ENCODE results near the gene KRT6B. TPM values are rescaled to one million over a fixed set of nuclear protein-coding genes. Genes with fewer than 3 reads are reported as not detected.
"Not testable (repeated sequence)": the region's sequence is repeated elsewhere in the genome, so short reads cannot be mapped to it uniquely, and the experiment has no call there.

KRT6B gene
- total and polyA plus RNA-seq, 2 of the 8 experiments (the other 6 are each of a cell fraction or from before 2014, with no cell fraction given), result not detected

GRCh38 chr12:52410589-52411248 is 41.2 kb downstream of the KRT6B start:
- H2BK20ac ChIP-seq (ENCODE audit: low read length); H2AFZ ChIP-seq (ENCODE audit: low read length); H3K79me1 ChIP-seq (ENCODE audit: low read depth, low read length); POLR2A ChIA-PET (ENCODE audit: partially characterized antibody); H4K91ac ChIP-seq (replicated peaks; ENCODE audit: insufficient read length, low read length); H2BK15ac ChIP-seq (ENCODE audit: low read length); H3K23me2 ChIP-seq (ENCODE audit: low read depth, low read length); H3K27ac ChIP-seq (ENCODE audit: low read depth, low read length); H3K4me3 ChIP-seq (ENCODE audit: extremely low read depth in 1 of 4, insufficient read depth in 2 of 4, low read depth in 3 of 4, low read length in 4 of 4); H3K14ac ChIP-seq (ENCODE audit: insufficient read length); H3K36me3 ChIP-seq (ENCODE audit: control insufficient read depth in 2 of 4, insufficient read depth in 4 of 4, low read length in 3 of 4); H3K18ac ChIP-seq (ENCODE audit: extremely low read depth, low read length); DNase-seq (ENCODE audit: low read depth in 1 of 2, low spot score in 2 of 2); H3K4ac ChIP-seq (replicated peaks; ENCODE audit: insufficient read length, low read depth, low read length); FAIRE-seq; H3K79me2 ChIP-seq (ENCODE audit: control insufficient read depth in 1 of 2, insufficient read depth in 2 of 2, low read length in 2 of 2); H4K5ac ChIP-seq (ENCODE audit: insufficient read length, low read depth, low read length); H2BK120ac ChIP-seq (replicated peaks; ENCODE audit: low read depth, low read length); H2BK12ac ChIP-seq (ENCODE audit: low read depth, low read length); H2AK5ac ChIP-seq (ENCODE audit: low read depth, low read length); H4K20me1 ChIP-seq (replicated peaks in 1 of 2; ENCODE audit: control insufficient read depth in 1 of 2, insufficient read depth in 2 of 2, low read length in 2 of 2); H3K4me1 ChIP-seq (replicated peaks in 1 of 4; ENCODE audit: control insufficient read depth in 3 of 4, insufficient read depth in 4 of 4, low read length in 3 of 4); H3K23ac ChIP-seq (ENCODE audit: insufficient read length); H3K27me3 ChIP-seq (replicated peaks in 1 of 4; ENCODE audit: control insufficient read depth in 3 of 4, extremely low read depth in 1 of 4, insufficient read depth in 3 of 4, low read length in 3 of 4); H3K56ac ChIP-seq (replicated peaks; ENCODE audit: insufficient read length, low read depth, low read length); H3K9ac ChIP-seq (replicated peaks in 1 of 4; ENCODE audit: extremely low read depth in 1 of 4, low read depth in 3 of 4, low read length in 3 of 4); H4K8ac ChIP-seq (ENCODE audit: extremely low read depth, insufficient read depth, low read length); H3K4me2 ChIP-seq (ENCODE audit: insufficient read depth in 1 of 2, low read depth in 2 of 2, low read length in 2 of 2); H2BK5ac ChIP-seq (ENCODE audit: low read depth, low read length): not testable (repeated sequence)
- WGBS, 2 experiments (ENCODE audit: extremely low coverage in 1 of 2, insufficient coverage in 1 of 2, insufficient read length in 1 of 2, insufficient replicate concordance in 2 of 2, low coverage in 1 of 2, low lambda C conversion rate in 2 of 2, missing lambda C conversion rate in 1 of 2), result no CpG with 5 or more reads among the region's 1 CpG
- CTCF ChIA-PET (ENCODE audit: partially characterized antibody), result interaction anchor here (7.8 kb wide), 1 partner anchor 15 kb away, joined by 46 read pairs; no protein-coding TSS in a partner anchor
- peaks cover 2 to 11% of the 10 kb centered on the region in 2 experiments; a peak in 1 of 4 replicates for H3K9me3 ChIP-seq (ENCODE audit: insufficient read depth in 2 of 2, low read depth in 1 of 2, low read length in 1 of 2)
